Uterus (tissue), 4 donors: Measurements from ENCODE around the gene NUP93. TPM values are rescaled to one million over a fixed set of nuclear protein-coding genes. Genes with fewer than 3 reads are reported as not detected.
"Not testable (repeated sequence)": the region's sequence is repeated elsewhere in the genome, so short reads cannot be mapped to it uniquely, and the experiment has no call there.

Experiments used
- DNase-seq, 2 donors: peaks; one replicate each; pipeline ENCODE4 v3.0.0-alpha.2; 2019 to 2020
- H3K27ac ChIP-seq, 2 donors: fragments of 200-600 bp; sonication (generic); 1 replicate in 1 of 2; 2 replicates in 1 of 2; pipeline ENCODE4 v1.5.1; 2016 to 2018
- H3K27me3 ChIP-seq, 2 donors: fragments of 200-600 bp; sonication (generic); one replicate each; pipeline ENCODE4 v1.5.1; 2018 to 2019; ENCODE audit warnings: control low read depth in 1 of 2
- H3K36me3 ChIP-seq, 2 donors: fragments of 200-600 bp; sonication (generic); one replicate each; pipeline ENCODE4 v1.5.1; 2019; ENCODE audit warnings: control low read depth in 1 of 2
- H3K4me1 ChIP-seq, 2 donors: fragments of 200-600 bp; sonication (generic); one replicate each; pipeline ENCODE4 v1.5.1; 2018 to 2019; ENCODE audit warnings: control low read depth in 1 of 2
- H3K4me3 ChIP-seq, 2 donors: fragments of 200-600 bp; sonication (generic); 1 replicate in 1 of 2; 2 replicates in 1 of 2; pipeline ENCODE4 v1.5.1; 2018 to 2019; ENCODE audit warnings: mild to moderate bottlenecking in 1 of 2
- H3K9me3 ChIP-seq, 2 donors: fragments of 200-600 bp; sonication (generic); one replicate each; pipeline ENCODE4 v1.5.1; 2019; ENCODE audit warnings: control low read depth in 1 of 2
- CTCF ChIP-seq, 4 experiments: fragments of 200-600 bp in 2 of 4; fragments of 450-650 bp in 2 of 4; sonication (generic) in 2 of 4; IDR thresholded peaks; one replicate each; pipeline ENCODE4 v1.5.1; 2016 to 2019; ENCODE audit warnings: antibody characterized with exemption in 4 of 4, mild to moderate bottlenecking in 2 of 4, moderate library complexity in 1 of 4
- POLR2A ChIP-seq, 2 donors: fragments of 450-650 bp; IDR thresholded peaks; one replicate each; pipeline ENCODE4 v1.6.1; 2016; ENCODE audit warnings: antibody characterized with exemption in 2 of 2, mild to moderate bottlenecking in 1 of 2, moderate library complexity in 1 of 2
- intact Hi-C: fragments of 100-400 bp; cut with DNase I; formaldehyde crosslinking; loops from one replicate; pipeline ENCODE4 v1.15.1; 2023; ENCODE audit warnings: low total_unique reads
- total RNA-seq, 4 donors: library from RNA; depleted of rRNA in 3 of 4; stranded (reverse); fragments of >200 nt in 3 of 4; gene quantifications; one replicate each; pipeline versions ENCODE4 v1.1.0 to v1.2.4, GENCODE V29; 2014 to 2023
- donor health status: DM: yes; HTN: yes; CAD: no.

The NUP93 gene
- total RNA-seq, 4 donors from 2014 or later = 17.6 to 71.0 (median 34.5) TPM

- intact Hi-C loops = no loop called here
Measured at GRCh38 chr16:56737539-56737938, 7.6 kb downstream of the NUP93 start.

GRCh38 chr16:56738221-56738620 lies 8.3 kb downstream of the NUP93 start:
- no peak overlapping the region for H3K27ac ChIP-seq
- H3K4me1 ChIP-seq = no peaks in the 10 kb centered on the region
- no peaks in the 10 kb centered on the region for H3K36me3 ChIP-seq
- H3K9me3 ChIP-seq = no peaks in the 10 kb centered on the region
- no peaks in the 10 kb centered on the region for H3K27me3 ChIP-seq
- DNase-seq = no peak
- TF ChIP-seq CTCF (IDR thresholded peaks at IDR 0.05) = no peak
- no peak for TF ChIP-seq POLR2A (IDR thresholded peaks at IDR 0.05)
- H3K4me3 ChIP-seq = no peak overlapping the region
- intact Hi-C loops = no loop called here

More at GRCh38 chr16:56737539-56737938, 7.6 kb downstream of the NUP93 start:
- Histone ChIP-seq H3K9me3 (no peaks in the 10 kb centered on the region), H3K27ac (no peak overlapping the region), H3K4me3 (no peak overlapping the region), H3K4me1 (no peaks in the 10 kb centered on the region), H3K27me3 (no peaks in the 10 kb centered on the region), H3K36me3 (no peaks in the 10 kb centered on the region)
- DNase-seq = no peak
- no peak for TF ChIP-seq CTCF (IDR thresholded peaks at IDR 0.05)
- no peak for TF ChIP-seq POLR2A (IDR thresholded peaks at IDR 0.05)

DNA sequence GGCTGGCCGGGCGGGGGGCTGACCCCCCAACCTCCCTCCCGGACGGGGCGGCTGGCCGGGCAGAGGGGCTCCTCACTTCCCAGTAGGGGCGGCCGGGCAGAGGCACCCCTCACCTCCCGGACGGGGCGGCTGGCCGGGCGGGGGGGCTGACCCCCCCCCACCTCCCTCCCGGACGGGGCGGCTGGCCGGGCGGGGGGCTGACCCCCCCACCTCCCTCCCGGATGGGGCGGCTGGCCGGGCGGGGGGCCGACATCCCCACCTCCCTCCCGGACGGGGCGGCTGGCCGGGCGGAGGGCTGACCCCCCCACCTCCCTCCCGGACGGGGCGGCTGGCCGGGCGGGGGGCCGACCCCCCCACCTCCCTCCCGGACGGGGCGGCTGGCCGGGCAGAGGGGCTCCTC lies 9.4 kb downstream of the NUP93 start:
- DNase-seq, H3K4me1 ChIP-seq, H3K4me3 ChIP-seq, intact Hi-C loops, H3K36me3 ChIP-seq, H3K27me3 ChIP-seq, H3K27ac ChIP-seq, H3K9me3 ChIP-seq: not testable (repeated sequence)

DNA sequence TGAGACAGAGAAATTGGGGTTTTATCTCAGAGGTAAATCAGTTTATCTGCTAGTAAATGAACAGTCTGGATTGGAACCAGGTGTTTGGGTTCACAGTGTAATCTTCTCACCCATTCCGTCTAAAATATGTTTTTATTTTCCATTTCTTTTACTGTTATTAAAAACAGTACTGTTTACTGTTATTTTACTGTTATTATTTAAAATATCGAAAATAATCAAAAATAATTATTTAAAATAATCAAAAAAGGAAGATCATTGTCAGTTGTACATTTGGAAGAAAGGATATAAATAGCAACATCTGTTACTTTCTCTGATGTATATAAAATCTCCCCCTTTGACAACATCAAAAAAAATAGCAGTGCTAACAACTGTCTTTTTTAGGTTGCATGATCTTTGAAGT lies 11.5 kb downstream of the NUP93 start:
- H3K27ac ChIP-seq = no peak overlapping the region
- peaks cover 0 to 5% of the 10 kb centered on the region in 2 donors for H3K4me1 ChIP-seq
- H3K36me3 ChIP-seq = no peaks in the 10 kb centered on the region
- H3K27me3 ChIP-seq = no peaks in the 10 kb centered on the region
- no peak overlapping the region for H3K4me3 ChIP-seq
- no peak for TF ChIP-seq POLR2A (IDR thresholded peaks at IDR 0.05)
- no peak for TF ChIP-seq CTCF (IDR thresholded peaks at IDR 0.05)
- no peaks in the 10 kb centered on the region for H3K9me3 ChIP-seq
- DNase-seq = no peak
- intact Hi-C loops = no loop called here

DNA sequence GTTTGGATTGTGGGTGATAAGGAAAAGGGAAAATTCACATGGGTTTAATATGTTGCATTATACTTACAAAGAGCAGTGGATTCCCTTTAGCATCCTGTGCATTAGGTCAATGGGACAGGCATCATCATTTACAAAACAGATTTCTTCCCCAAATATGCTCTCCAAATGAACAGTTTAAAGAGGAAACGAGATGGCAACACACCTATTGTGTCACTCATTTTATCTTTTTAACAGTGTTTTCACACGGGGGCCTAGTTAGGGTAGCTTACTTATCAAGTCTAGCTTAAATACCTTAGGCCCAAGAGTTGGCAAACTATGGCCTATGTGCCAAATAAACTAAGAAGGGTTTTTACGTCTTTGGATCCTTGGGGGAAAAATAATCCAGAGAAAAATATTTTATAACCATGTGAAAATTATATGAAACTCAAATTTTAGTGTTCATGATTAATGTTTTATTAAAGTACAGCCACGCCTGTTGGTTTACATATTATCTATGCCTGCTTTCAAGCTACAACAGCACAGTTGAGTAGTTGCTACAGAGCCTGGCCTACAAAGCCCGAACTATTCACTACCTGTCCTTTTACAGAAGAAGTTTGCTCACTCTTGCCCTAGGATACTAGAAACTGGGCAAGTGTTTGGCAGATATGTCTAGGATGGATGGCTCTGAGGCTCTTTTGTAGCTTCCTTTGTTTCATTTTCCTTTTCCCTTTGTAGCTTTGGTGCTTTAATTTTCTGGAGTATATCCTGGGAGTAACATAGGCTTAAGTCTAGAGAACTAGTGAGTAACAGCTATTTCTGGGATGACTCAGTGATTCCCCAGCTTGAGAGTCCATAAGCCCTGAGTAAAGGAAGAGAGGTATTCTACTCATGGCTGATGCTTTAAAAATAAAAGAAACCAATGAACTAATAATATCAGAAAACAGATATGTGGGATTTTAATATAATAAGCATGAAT lies 12.4 kb downstream of the NUP93 start:
- Histone ChIP-seq H3K9me3 (no peaks in the 10 kb centered on the region), H3K27me3 (no peaks in the 10 kb centered on the region), H3K4me3 (no peak overlapping the region), H3K36me3 (no peaks in the 10 kb centered on the region), H3K27ac (peak overlapping the region in 1 of 2 donors; percentile 40), H3K4me1 (peaks cover 0 to 5% of the 10 kb centered on the region in 2 donors)
- no peak for DNase-seq
- no peak for TF ChIP-seq CTCF (IDR thresholded peaks at IDR 0.05)
- no peak for TF ChIP-seq POLR2A (IDR thresholded peaks at IDR 0.05)
- intact Hi-C loops = no loop called here
